Kidney (tissue), 14 donors: ENCODE data around the gene ZDHHC7. TPM values are rescaled to one million over a fixed set of nuclear protein-coding genes. Genes with fewer than 3 reads are reported as not detected.
"Not testable (repeated sequence)": the region's sequence is repeated elsewhere in the genome, so short reads cannot be mapped to it uniquely, and the experiment has no call there.

Experiments used
- DNase-seq, 5 donors: peaks; one replicate each; pipeline ENCODE4 v3.0.0-alpha.2; 2013 to 2020
- FAIRE-seq: peaks from 2 replicates; lab custom pipeline; 2012; peaks lifted over from hg19 to GRCh38; lab: Jason Lieb, UNC
- H3K27ac ChIP-seq, 2 donors: one replicate each; pipeline ENCODE4 v1.7.0; 2013; ENCODE audit warnings: low read depth in 2 of 2, low read length in 2 of 2, inconsistent platforms in 1 of 2
- H3K27me3 ChIP-seq: one replicate; pipeline ENCODE4 v1.7.1; 2013; ENCODE audit warnings: low read length, inconsistent platforms; ENCODE audit not compliant: control insufficient read depth, insufficient read depth
- H3K36me3 ChIP-seq, 3 donors: one replicate each; pipeline versions ENCODE4 v1.7.0 to v1.7.1; 2013; ENCODE audit warnings: low read length in 3 of 3, control low read depth in 1 of 3, inconsistent platforms in 1 of 3; ENCODE audit not compliant: insufficient read depth in 3 of 3, control insufficient read depth in 2 of 3
- H3K4me1 ChIP-seq, 3 donors: one replicate each; pipeline versions ENCODE4 v1.7.0 to v1.7.1; 2013; ENCODE audit warnings: low read length in 3 of 3, inconsistent platforms in 1 of 3, low read depth in 1 of 3; ENCODE audit not compliant: control insufficient read depth in 2 of 3, insufficient read depth in 2 of 3
- H3K4me3 ChIP-seq, 3 donors: one replicate each; pipeline versions ENCODE4 v1.7.0 to v1.8.1; 2013; ENCODE audit warnings: low read length in 3 of 3, control low read depth in 1 of 3, inconsistent platforms in 1 of 3
- H3K9ac ChIP-seq, 3 donors: one replicate each; pipeline versions ENCODE4 v1.7.0 to v1.7.1; 2013; ENCODE audit warnings: low read length in 3 of 3, control low read depth in 1 of 3, inconsistent platforms in 1 of 3
- H3K9me3 ChIP-seq, 3 donors: one replicate each; pipeline versions ENCODE4 v1.7.0 to v1.7.1; 2013; ENCODE audit warnings: low read length in 3 of 3, control low read depth in 1 of 3, inconsistent platforms in 1 of 3; ENCODE audit not compliant: control insufficient read depth in 2 of 3, insufficient read depth in 1 of 3
- CTCF ChIP-seq: IDR thresholded peaks from 3 replicates; pipeline ENCODE4 v1.5.1; 2012; ENCODE audit warnings: mild to moderate bottlenecking, moderate library complexity, borderline replicate concordance; ENCODE audit not compliant: insufficient read depth; ENCODE audit errors: extremely low read depth
- intact Hi-C: fragments of 100-400 bp; cut with DNase I; formaldehyde crosslinking; loops from one replicate; pipeline ENCODE4 v1.11.1; 2022
- polyA plus RNA-seq: library from polyadenylated mRNA; stranded (reverse); fragments of 350-450 nt; fragmentation: Illumina TruSeq; extraction: RNeasy Lipid Tissue Mini Kit (QIAGEN cat#74804); gene quantifications from one replicate; pipeline ENCODE4 v1.2.3, GENCODE V29; 2014; ENCODE audit warnings: low read depth, low replicate concordance; ENCODE audit not compliant: insufficient read depth
- total RNA-seq: library from RNA; stranded (reverse); fragmentation: NEBNext Ultra II Directional; extraction: Animal tissue kit (Norgen Biotek cat#: 25700); gene quantifications from one replicate; pipeline ENCODE4 v1.2.1, GENCODE V29; 2021
- donor health status: control.
- donor health status: control.
- donor health status: control.
- donor health status: control.
- donor health status: control.
- donor health status: DM: yes; HTN: yes; CAD: no.
- donor health status: Normal renal cell carcinoma (clear cell type).

The ZDHHC7 gene
- total and polyA plus RNA-seq, 2 donors from 2014 or later: 23.4 to 54.4 TPM

- peak overlapping the region; percentile 1 to 39 (median 10) for H3K9ac ChIP-seq
Measured at GRCh38 chr16:85055493-85056210, 44.3 kb upstream of the ZDHHC7 start.

GRCh38 chr16:85054948-85055492, 43.7 kb upstream of the ZDHHC7 start:
- H3K9ac ChIP-seq: peak overlapping the region in 2 of 3 donors; percentile 10 to 39
- TF ChIP-seq CTCF: no peak
- FAIRE-seq: no peak

More at GRCh38 chr16:85055493-85056210, 44.3 kb upstream of the ZDHHC7 start:
- DNase-seq: peak in 3 of 5 donors; percentile 32 to 43 (median 37)
- Histone ChIP-seq H3K9me3 (no peaks in the 10 kb centered on the region), H3K4me1 (peaks cover 0 to 16% (median 13%) of the 10 kb centered on the region in 3 donors), H3K27me3 (no peaks in the 10 kb centered on the region), H3K4me3 (peak overlapping the region in 2 of 3 donors; percentile 36 to 46), H3K36me3 (no peaks in the 10 kb centered on the region), H3K27ac (peak overlapping the region; percentile 23 to 77)
- no peak for FAIRE-seq
- no peak for TF ChIP-seq CTCF
- intact Hi-C loops: no loop called here

GRCh38 chr16:85054321-85054720, 43.0 kb upstream of the ZDHHC7 start:
- DNase-seq, H3K9me3 ChIP-seq, H3K4me3 ChIP-seq, H3K36me3 ChIP-seq, H3K27ac ChIP-seq, FAIRE-seq, intact Hi-C loops, H3K9ac ChIP-seq, H3K27me3 ChIP-seq: not testable (repeated sequence)
- H3K4me1 ChIP-seq: peaks cover 0 to 17% (median 13%) of the 10 kb centered on the region in 3 donors

More at GRCh38 chr16:85054948-85055492, 43.7 kb upstream of the ZDHHC7 start:
- peak overlapping the region; percentile 11 to 77 for H3K27ac ChIP-seq
- H3K4me1 ChIP-seq: peaks cover 0 to 17% (median 13%) of the 10 kb centered on the region in 3 donors
- peak overlapping the region in 2 of 3 donors; percentile 36 to 46 for H3K4me3 ChIP-seq
- no peak for DNase-seq
- H3K9me3 ChIP-seq: no peaks in the 10 kb centered on the region
- no peaks in the 10 kb centered on the region for H3K27me3 ChIP-seq
- no peaks in the 10 kb centered on the region for H3K36me3 ChIP-seq
- intact Hi-C loops: no loop called here

- Histone ChIP-seq H3K4me1 (peaks cover 0 to 17% (median 13%) of the 10 kb centered on the region in 3 donors), H3K9ac (no peak overlapping the region), H3K27me3 (no peaks in the 10 kb centered on the region), H3K9me3 (no peaks in the 10 kb centered on the region), H3K36me3 (no peaks in the 10 kb centered on the region), H3K27ac (no peak overlapping the region), H3K4me3 (no peak overlapping the region)
- no peak for TF ChIP-seq CTCF
- DNase-seq (no peak), FAIRE-seq (no peak)
- intact Hi-C loops: no loop called here
Measured at GRCh38 chr16:85052536-85052935, 41.2 kb upstream of the ZDHHC7 start.
